Cardiac fibroblast (primary cell): ENCODE measurements around the gene NMNAT2.

Experiments used
- DNase-seq, 2 donors: peaks; one replicate each; pipeline versions ENCODE4 v3.0.0 to v3.0.0-alpha.2; 2010; ENCODE audit warnings: low read depth in 2 of 2
- H3K4me3 ChIP-seq, 2 donors: replicated peaks in 1 of 2; 1 replicate in 1 of 2; 2 replicates in 1 of 2; pipeline ENCODE4 v1.5.1; 2011; ENCODE audit warnings: low read depth in 2 of 2, low read length in 2 of 2, mild to moderate bottlenecking in 2 of 2, moderate library complexity in 1 of 2
- CTCF ChIP-seq: IDR thresholded peaks from one replicate; pipeline ENCODE4 v1.5.1; 2011; ENCODE audit warnings: low read depth, mild to moderate bottlenecking, low read length, inconsistent platforms

NMNAT2 gene

GRCh38 chr1:183282101-183282855 lies 135.9 kb downstream of the NMNAT2 start:
- no peak for DNase-seq
- no peak overlapping the region for H3K4me3 ChIP-seq
- TF ChIP-seq CTCF, result no peak

GRCh38 chr1:183281553-183282091 lies 136.6 kb downstream of the NMNAT2 start:
- peak; percentile 91 for TF ChIP-seq CTCF
- H3K4me3 ChIP-seq, result no peak overlapping the region
- DNase-seq, result peak; percentile 97 to 99

- H3K4me3 ChIP-seq, result no peak overlapping the region
- no peak for TF ChIP-seq CTCF
- DNase-seq, result peak; percentile 90 to 97
Measured at GRCh38 chr1:183281039-183281438, 137.1 kb downstream of the NMNAT2 start.

GRCh38 chr1:183279835-183280234 lies 138.3 kb downstream of the NMNAT2 start:
- no peak overlapping the region for H3K4me3 ChIP-seq
- TF ChIP-seq CTCF, result no peak
- DNase-seq, result peak; percentile 98

- peak; percentile 85 to 96 for DNase-seq
- no peak for TF ChIP-seq CTCF
- peak overlapping the region in 1 of 2 donors; percentile 11 for H3K4me3 ChIP-seq
Measured at GRCh38 chr1:183278739-183279591, 139.2 kb downstream of the NMNAT2 start.

- H3K4me3 ChIP-seq, result peak overlapping the region in 1 of 2 donors; percentile 11
- peak; percentile 82 to 96 for DNase-seq
- no peak for TF ChIP-seq CTCF
Measured at GRCh38 chr1:183277821-183278738, 140.1 kb downstream of the NMNAT2 start.
